Loucy (cell line): ENCODE measurements around the gene WWOX.

Experiments used
- H2AFZ ChIP-seq: fragments of 200-600 bp; sonication (generic); 2 replicates; pipeline ENCODE4 v1.6.0; 2016; ENCODE audit warnings: antibody characterized with exemption, mild to moderate bottlenecking, low read length, moderate library complexity
- H3F3A ChIP-seq: fragments of 200-600 bp; 2 replicates; pipeline ENCODE4 v1.6.0; 2016; ENCODE audit warnings: antibody characterized with exemption, low read depth, mild to moderate bottlenecking
- H3K27me3 ChIP-seq: fragments of 200-600 bp; sonication (generic); 2 replicates; pipeline ENCODE4 v1.6.1; 2014; ENCODE audit warnings: low read length, mild to moderate bottlenecking; ENCODE audit not compliant: insufficient read depth, poor library complexity, severe bottlenecking
- H3K36me3 ChIP-seq: fragments of 200-600 bp; sonication (generic); 2 replicates; pipeline ENCODE4 v1.6.1; 2016; ENCODE audit warnings: low read length; ENCODE audit not compliant: insufficient read depth
- H3K4me1 ChIP-seq: fragments of 200-600 bp; sonication (generic); 2 replicates; pipeline ENCODE4 v1.5.1; 2014; ENCODE audit warnings: low read length, mild to moderate bottlenecking; ENCODE audit not compliant: insufficient read depth, poor library complexity, severe bottlenecking
- H3K4me2 ChIP-seq: fragments of 200-600 bp; sonication (generic); 2 replicates; pipeline ENCODE4 v1.6.0; 2014; ENCODE audit warnings: antibody characterized with exemption, low read length, low read depth, mild to moderate bottlenecking; ENCODE audit not compliant: poor library complexity, severe bottlenecking
- H3K4me3 ChIP-seq: fragments of 200-600 bp; sonication (generic); 2 replicates; pipeline ENCODE4 v1.5.1; 2014; ENCODE audit warnings: low read length, mild to moderate bottlenecking, mixed read lengths; ENCODE audit not compliant: poor library complexity, severe bottlenecking
- H3K79me2 ChIP-seq: fragments of 200-600 bp; sonication (generic); 2 replicates; pipeline ENCODE4 v1.6.1; 2014; ENCODE audit warnings: low read length; ENCODE audit not compliant: insufficient read depth
- H3K9ac ChIP-seq: fragments of 200-600 bp; sonication (generic); 2 replicates; pipeline ENCODE4 v1.6.0; 2014; ENCODE audit warnings: mild to moderate bottlenecking, low read depth, low read length, moderate library complexity; ENCODE audit not compliant: poor library complexity, severe bottlenecking
- H3K9me2 ChIP-seq: fragments of 200-600 bp; sonication (generic); replicated peaks from 2 replicates; pipeline ENCODE4 v1.6.1; 2016; ENCODE audit warnings: low read depth, low read length, mixed read lengths
- H3K9me3 ChIP-seq: fragments of 200-600 bp; sonication (generic); 2 replicates; pipeline ENCODE4 v1.6.1; 2014; ENCODE audit warnings: mild to moderate bottlenecking, antibody characterized with exemption, low read length, low read depth; ENCODE audit not compliant: insufficient read depth
- H4K20me1 ChIP-seq: fragments of 200-600 bp; sonication (generic); 2 replicates; pipeline ENCODE4 v1.6.0; 2014; ENCODE audit warnings: antibody characterized with exemption, low read length, mild to moderate bottlenecking; ENCODE audit not compliant: insufficient read depth, poor library complexity, severe bottlenecking
- EZH2phosphoT487 ChIP-seq: fragments of 200-600 bp; IDR thresholded peaks from 2 replicates; pipeline ENCODE4 v1.6.1; 2018; ENCODE audit warnings: antibody characterized with exemption, mild to moderate bottlenecking, moderate library complexity, borderline replicate concordance
- TF ChIP-seq, protein P1 (sequence below): fragments of 200-600 bp; sonication (generic); conservative IDR thresholded peaks from 2 replicates; pipeline ENCODE4 v1.5.1; 2014; ENCODE audit warnings: mild to moderate bottlenecking, antibody characterized with exemption, low read length

Gene WWOX

DNA sequence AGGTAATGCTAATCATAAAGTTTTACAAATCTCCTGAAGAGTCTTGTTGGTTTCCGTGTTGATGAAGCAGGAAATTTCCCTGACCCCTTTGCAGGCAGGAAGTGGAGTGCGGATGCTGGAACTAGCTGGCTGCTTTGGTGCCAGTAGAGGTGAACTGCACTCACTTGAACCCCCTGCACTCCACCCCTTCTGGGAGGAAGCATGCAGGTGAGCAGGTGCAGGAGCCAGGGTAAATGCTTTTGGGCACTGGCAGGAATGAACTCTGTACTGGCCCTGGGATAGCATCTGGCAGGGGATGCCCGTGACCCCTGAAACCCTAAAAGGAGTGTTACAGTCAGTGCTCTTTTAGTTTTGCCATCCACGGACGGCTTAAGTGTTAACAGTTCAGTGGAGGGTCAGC lies 430.4 kb downstream of the WWOX start:
- TF ChIP-seq, protein P1, sequence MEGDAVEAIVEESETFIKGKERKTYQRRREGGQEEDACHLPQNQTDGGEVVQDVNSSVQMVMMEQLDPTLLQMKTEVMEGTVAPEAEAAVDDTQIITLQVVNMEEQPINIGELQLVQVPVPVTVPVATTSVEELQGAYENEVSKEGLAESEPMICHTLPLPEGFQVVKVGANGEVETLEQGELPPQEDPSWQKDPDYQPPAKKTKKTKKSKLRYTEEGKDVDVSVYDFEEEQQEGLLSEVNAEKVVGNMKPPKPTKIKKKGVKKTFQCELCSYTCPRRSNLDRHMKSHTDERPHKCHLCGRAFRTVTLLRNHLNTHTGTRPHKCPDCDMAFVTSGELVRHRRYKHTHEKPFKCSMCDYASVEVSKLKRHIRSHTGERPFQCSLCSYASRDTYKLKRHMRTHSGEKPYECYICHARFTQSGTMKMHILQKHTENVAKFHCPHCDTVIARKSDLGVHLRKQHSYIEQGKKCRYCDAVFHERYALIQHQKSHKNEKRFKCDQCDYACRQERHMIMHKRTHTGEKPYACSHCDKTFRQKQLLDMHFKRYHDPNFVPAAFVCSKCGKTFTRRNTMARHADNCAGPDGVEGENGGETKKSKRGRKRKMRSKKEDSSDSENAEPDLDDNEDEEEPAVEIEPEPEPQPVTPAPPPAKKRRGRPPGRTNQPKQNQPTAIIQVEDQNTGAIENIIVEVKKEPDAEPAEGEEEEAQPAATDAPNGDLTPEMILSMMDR: no peak
- no peak for TF ChIP-seq EZH2phosphoT487
- no peaks in the 10 kb centered on the region for H3K9me3 ChIP-seq

DNA sequence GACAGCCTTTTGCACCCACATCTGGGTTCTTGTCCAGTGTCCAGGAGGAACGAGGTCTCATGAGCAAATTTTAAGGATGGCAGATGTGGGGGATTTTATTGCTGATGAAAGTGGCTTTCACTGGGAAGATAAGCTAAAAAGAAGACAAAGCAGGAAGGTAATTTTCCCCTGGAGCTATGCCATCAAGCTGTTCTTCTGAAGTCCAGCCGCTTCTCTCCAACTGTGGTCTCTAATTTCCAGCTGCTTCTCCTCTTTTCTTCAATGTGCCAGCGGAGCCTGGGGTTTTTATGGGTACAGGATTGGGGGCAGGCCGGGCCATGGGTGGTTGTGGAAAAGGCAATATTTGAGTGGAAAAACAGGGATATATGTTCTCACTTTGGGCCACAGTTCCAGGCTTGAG lies 430.8 kb downstream of the WWOX start:
- TF ChIP-seq EZH2phosphoT487: no peak
- TF ChIP-seq, protein P1: no peak
- no peak overlapping the region for H2AFZ ChIP-seq
- H3K4me2 ChIP-seq: no peak overlapping the region
- H3K4me1 ChIP-seq: no peaks in the 10 kb centered on the region
- H3K79me2 ChIP-seq: no peaks in the 10 kb centered on the region
- H3K9ac ChIP-seq: no peak overlapping the region
- H3K9me3 ChIP-seq: no peaks in the 10 kb centered on the region
- H3K27me3 ChIP-seq: no peaks in the 10 kb centered on the region
- no peaks in the 10 kb centered on the region for H3F3A ChIP-seq
- no peaks in the 10 kb centered on the region for H3K9me2 ChIP-seq
- H3K4me3 ChIP-seq: no peak overlapping the region
- H4K20me1 ChIP-seq: no peaks in the 10 kb centered on the region
- H3K36me3 ChIP-seq: no peaks in the 10 kb centered on the region

More for the DNA sequence above, 430.4 kb downstream of the WWOX start:
- H3K36me3 ChIP-seq: no peaks in the 10 kb centered on the region
- no peak overlapping the region for H3K9ac ChIP-seq
- no peaks in the 10 kb centered on the region for H3K79me2 ChIP-seq
- H2AFZ ChIP-seq: no peak overlapping the region
- no peaks in the 10 kb centered on the region for H4K20me1 ChIP-seq
- no peaks in the 10 kb centered on the region for H3F3A ChIP-seq
- H3K4me3 ChIP-seq: no peak overlapping the region
- H3K4me1 ChIP-seq: no peaks in the 10 kb centered on the region
- no peak overlapping the region for H3K4me2 ChIP-seq
- no peaks in the 10 kb centered on the region for H3K9me2 ChIP-seq
- H3K27me3 ChIP-seq: no peaks in the 10 kb centered on the region

DNA sequence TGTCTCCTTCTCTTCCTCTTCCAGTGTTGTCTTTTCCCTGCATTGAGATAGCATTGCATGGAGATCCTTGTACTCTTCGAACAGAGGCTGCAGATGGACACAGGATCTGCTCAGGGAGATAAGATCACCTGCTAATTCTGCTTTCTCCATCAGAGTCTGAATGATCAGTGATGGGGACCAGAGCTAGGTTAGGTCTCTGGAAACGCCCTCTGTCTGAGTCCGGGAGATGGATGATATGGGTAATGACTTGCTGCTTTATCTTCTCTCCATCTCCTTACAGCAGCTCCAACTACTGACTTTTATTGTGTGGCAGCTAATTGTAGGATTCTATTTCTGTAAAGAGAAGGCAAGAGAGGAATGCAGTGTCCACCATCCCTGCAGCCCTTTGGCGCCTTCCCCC lies 435.6 kb downstream of the WWOX start:
- H3K36me3 ChIP-seq: no peaks in the 10 kb centered on the region
- H3K79me2 ChIP-seq: no peaks in the 10 kb centered on the region
- H3K27me3 ChIP-seq: no peaks in the 10 kb centered on the region
- no peak overlapping the region for H2AFZ ChIP-seq
- H3F3A ChIP-seq: no peaks in the 10 kb centered on the region
- no peak overlapping the region for H3K9ac ChIP-seq
- no peak overlapping the region for H3K4me2 ChIP-seq
- H3K4me1 ChIP-seq: no peaks in the 10 kb centered on the region
- no peak overlapping the region for H3K4me3 ChIP-seq
- no peaks in the 10 kb centered on the region for H4K20me1 ChIP-seq
- no peaks in the 10 kb centered on the region for H3K9me3 ChIP-seq
- no peaks in the 10 kb centered on the region for H3K9me2 ChIP-seq
- TF ChIP-seq, protein P1: no peak
- TF ChIP-seq EZH2phosphoT487: no peak
